Measurements from ENCODE around the gene OSBPL2.

Gene OSBPL2

GRCh38 chr20:62313460-62314338 is 75.4 kb downstream of the OSBPL2 start:
- no peak for FAIRE-seq
- no peak for TF ChIP-seq CTCF (IDR thresholded peaks at IDR 0.05; ENCODE audit: insufficient read depth, missing control alignments)
- DNase-seq (ENCODE audit: insufficient read length, low spot score), result no peak

GRCh38 chr20:62314339-62314638 is 76.0 kb downstream of the OSBPL2 start:
- no peak for DNase-seq (ENCODE audit: insufficient read length, low spot score)

GRCh38 chr20:62314711-62315302 is 76.5 kb downstream of the OSBPL2 start:
- TF ChIP-seq CTCF (IDR thresholded peaks at IDR 0.05; ENCODE audit: insufficient read depth, missing control alignments), result no peak
- no peak for DNase-seq (ENCODE audit: insufficient read length, low spot score)
- FAIRE-seq, result no peak

More at GRCh38 chr20:62314339-62314638, 76.0 kb downstream of the OSBPL2 start:
- FAIRE-seq, result no peak
- no peak for TF ChIP-seq CTCF (IDR thresholded peaks at IDR 0.05; ENCODE audit: insufficient read depth, missing control alignments)

- TF ChIP-seq CTCF (IDR thresholded peaks at IDR 0.05; ENCODE audit: insufficient read depth, missing control alignments), result no peak
- FAIRE-seq, result no peak
- no peak for DNase-seq (ENCODE audit: insufficient read length, low spot score)
Observed at GRCh38 chr20:62315773-62316172, 77.5 kb downstream of the OSBPL2 start.

GRCh38 chr20:62316331-62317166 is 78.2 kb downstream of the OSBPL2 start:
- FAIRE-seq, result no peak
- DNase-seq (ENCODE audit: insufficient read length, low spot score), result no peak
- TF ChIP-seq CTCF (IDR thresholded peaks at IDR 0.05; ENCODE audit: insufficient read depth, missing control alignments), result no peak

GRCh38 chr20:62317167-62317655 is 78.9 kb downstream of the OSBPL2 start:
- no peak for TF ChIP-seq CTCF (IDR thresholded peaks at IDR 0.05; ENCODE audit: insufficient read depth, missing control alignments)
- FAIRE-seq, result no peak
- DNase-seq (ENCODE audit: insufficient read length, low spot score), result no peak
